Stimulated activated CD4-positive, alpha-beta T cell treated with anti-CD3 and anti-CD28 coated beads, Interleukin-1b, Interleukin-23, amount 100 ng/mL, for 24 hours (primary cell): Measurements from ENCODE around the gene PARD3.
"Not testable (repeated sequence)": the region's sequence is repeated elsewhere in the genome, so short reads cannot be mapped to it uniquely, and the experiment has no call there.

ENCODE experiments used
- DNase-seq, 4 experiments: peaks; one replicate each; pipeline ENCODE4 v3.0.0-alpha.2; 2020; ENCODE audit warnings: low read depth in 4 of 4, low spot score in 1 of 4

PARD3 gene

GRCh38 chr10:34405611-34406462, 409.3 kb downstream of the PARD3 start:
- DNase-seq, result no peak

GRCh38 chr10:34403512-34403911, 411.6 kb downstream of the PARD3 start:
- no peak for DNase-seq

GRCh38 chr10:34400075-34400474, 415.0 kb downstream of the PARD3 start:
- DNase-seq, result no peak

GRCh38 chr10:34399013-34399412, 416.1 kb downstream of the PARD3 start:
- DNase-seq, result no peak

- DNase-seq, result no peak
Measured at GRCh38 chr10:34397324-34397723, 417.8 kb downstream of the PARD3 start.

GRCh38 chr10:34396663-34397062, 418.4 kb downstream of the PARD3 start:
- DNase-seq, result no peak

GRCh38 chr10:34392641-34393170, 422.4 kb downstream of the PARD3 start:
- no peak for DNase-seq

- not testable (repeated sequence) for DNase-seq
Measured at GRCh38 chr10:34391168-34391567, 423.9 kb downstream of the PARD3 start.

GRCh38 chr10:34389801-34390200, 425.3 kb downstream of the PARD3 start:
- no peak for DNase-seq

- DNase-seq, result no peak
Measured at GRCh38 chr10:34386921-34387320, 428.2 kb downstream of the PARD3 start.

- no peak for DNase-seq
Measured at GRCh38 chr10:34384372-34384771, 430.7 kb downstream of the PARD3 start.

GRCh38 chr10:34382626-34383025, 432.5 kb downstream of the PARD3 start:
- no peak for DNase-seq

- no peak for DNase-seq
Measured at GRCh38 chr10:34380856-34381255, 434.2 kb downstream of the PARD3 start.

GRCh38 chr10:34378297-34378696, 436.8 kb downstream of the PARD3 start:
- DNase-seq, result no peak

GRCh38 chr10:34377833-34378232, 437.3 kb downstream of the PARD3 start:
- no peak for DNase-seq

GRCh38 chr10:34374356-34375045, 440.6 kb downstream of the PARD3 start:
- DNase-seq, result no peak

GRCh38 chr10:34373211-34373610, 441.9 kb downstream of the PARD3 start:
- DNase-seq, result no peak

GRCh38 chr10:34372509-34372908, 442.6 kb downstream of the PARD3 start:
- no peak for DNase-seq

- no peak for DNase-seq
Measured at GRCh38 chr10:34370126-34370525, 445.0 kb downstream of the PARD3 start.

GRCh38 chr10:34369120-34369519, 446.0 kb downstream of the PARD3 start:
- DNase-seq, result no peak

- DNase-seq, result no peak
Measured at GRCh38 chr10:34364253-34365037, 450.7 kb downstream of the PARD3 start.
